ENCODE results near the gene ITGB4.

Gene ITGB4

GRCh38 chr17:75752802-75753513 lies 31.7 kb downstream of the ITGB4 start:
- in situ Hi-C loops (cut with MboI; ENCODE audit: low sequenced_read_pairs) = loop anchor here (25.0 kb wide), 2 partner anchors 234 to 534 kb away; partner anchors contain the start of genes ACOX1 and TEN1

- in situ Hi-C loops (cut with MboI; ENCODE audit: low sequenced_read_pairs) = loop anchor here (25.0 kb wide), 2 partner anchors 234 to 534 kb away; partner anchors contain the start of genes ACOX1 and TEN1
These were observed 32.5 kb downstream of the ITGB4 start for GRCh38 chr17:75753514-75754377.

GRCh38 chr17:75754378-75755204 lies 33.3 kb downstream of the ITGB4 start:
- in situ Hi-C loops (cut with MboI; ENCODE audit: low sequenced_read_pairs) = loop anchor here (25.0 kb wide), 2 partner anchors 233 to 533 kb away; partner anchors contain the start of genes ACOX1 and TEN1

GRCh38 chr17:75755205-75755901 lies 34.1 kb downstream of the ITGB4 start:
- in situ Hi-C loops (cut with MboI; ENCODE audit: low sequenced_read_pairs) = loop anchor here (25.0 kb wide), 2 partner anchors 232 to 532 kb away; partner anchors contain the start of genes ACOX1 and TEN1

- in situ Hi-C loops (cut with MboI; ENCODE audit: low sequenced_read_pairs) = loop anchor here (25.0 kb wide), 2 partner anchors 231 to 531 kb away; partner anchors contain the start of genes ACOX1 and TEN1
These were observed 34.7 kb downstream of the ITGB4 start for GRCh38 chr17:75755990-75756389.

- in situ Hi-C loops (cut with MboI; ENCODE audit: low sequenced_read_pairs) = loop anchor here (25.0 kb wide), 2 partner anchors 231 to 531 kb away; partner anchors contain the start of genes ACOX1 and TEN1
These were observed 35.3 kb downstream of the ITGB4 start for GRCh38 chr17:75756451-75757085.

GRCh38 chr17:75757086-75757681 lies 35.9 kb downstream of the ITGB4 start:
- in situ Hi-C loops (cut with MboI; ENCODE audit: low sequenced_read_pairs) = loop anchor here (25.0 kb wide), 2 partner anchors 230 to 530 kb away; partner anchors contain the start of genes ACOX1 and TEN1

- in situ Hi-C loops (cut with MboI; ENCODE audit: low sequenced_read_pairs) = loop anchor here (25.0 kb wide), 2 partner anchors 229 to 529 kb away; partner anchors contain the start of genes ACOX1 and TEN1
These were observed 37.1 kb downstream of the ITGB4 start for GRCh38 chr17:75758131-75758905.

- in situ Hi-C loops (cut with MboI; ENCODE audit: low sequenced_read_pairs) = loop anchor here (25.0 kb wide), 2 partner anchors 228 to 528 kb away; partner anchors contain the start of genes ACOX1 and TEN1
These were observed 38.2 kb downstream of the ITGB4 start for GRCh38 chr17:75759457-75759856.

- in situ Hi-C loops (cut with MboI; ENCODE audit: low sequenced_read_pairs) = loop anchor here (25.0 kb wide), 2 partner anchors 227 to 527 kb away; partner anchors contain the start of genes ACOX1 and TEN1
These were observed 38.9 kb downstream of the ITGB4 start for GRCh38 chr17:75759978-75760640.

GRCh38 chr17:75762513-75763268 lies 41.4 kb downstream of the ITGB4 start:
- in situ Hi-C loops (cut with MboI; ENCODE audit: low sequenced_read_pairs) = loop anchor here (25.0 kb wide), 2 partner anchors 225 to 525 kb away; partner anchors contain the start of genes ACOX1 and TEN1

GRCh38 chr17:75763269-75763607 lies 42.0 kb downstream of the ITGB4 start:
- in situ Hi-C loops (cut with MboI; ENCODE audit: low sequenced_read_pairs) = loop anchor here (25.0 kb wide), 2 partner anchors 224 to 524 kb away; partner anchors contain the start of genes ACOX1 and TEN1

- in situ Hi-C loops (cut with MboI; ENCODE audit: low sequenced_read_pairs) = loop anchor here (25.0 kb wide), 2 partner anchors 223 to 523 kb away; partner anchors contain the start of genes ACOX1 and TEN1
These were observed 42.6 kb downstream of the ITGB4 start for GRCh38 chr17:75763613-75764416.

GRCh38 chr17:75764417-75764710 lies 43.1 kb downstream of the ITGB4 start:
- in situ Hi-C loops (cut with MboI; ENCODE audit: low sequenced_read_pairs) = loop anchor here (25.0 kb wide), 2 partner anchors 223 to 523 kb away; partner anchors contain the start of genes ACOX1 and TEN1

GRCh38 chr17:75764711-75765421 lies 43.6 kb downstream of the ITGB4 start, which contains the start of gene GALK1:
Gene GALK1, minus strand, starts transcription at chr17:75765192. Its CDS starts 56 bp downstream, at chr17:75765136.
- in situ Hi-C loops (cut with MboI; ENCODE audit: low sequenced_read_pairs) = loop anchor here (25.0 kb wide), 2 partner anchors 222 to 522 kb away; partner anchors contain the start of genes ACOX1 and TEN1

Data from HL-60/S4 treated with retinoic acid at 250 ng/mL for 4 days and 3 days (cell line).